ENCODE data around the gene CETN1.

GRCh38 chr18:579238-579637 is 942 bp upstream of the CETN1 start:
- TF ChIP-seq, protein P1, sequence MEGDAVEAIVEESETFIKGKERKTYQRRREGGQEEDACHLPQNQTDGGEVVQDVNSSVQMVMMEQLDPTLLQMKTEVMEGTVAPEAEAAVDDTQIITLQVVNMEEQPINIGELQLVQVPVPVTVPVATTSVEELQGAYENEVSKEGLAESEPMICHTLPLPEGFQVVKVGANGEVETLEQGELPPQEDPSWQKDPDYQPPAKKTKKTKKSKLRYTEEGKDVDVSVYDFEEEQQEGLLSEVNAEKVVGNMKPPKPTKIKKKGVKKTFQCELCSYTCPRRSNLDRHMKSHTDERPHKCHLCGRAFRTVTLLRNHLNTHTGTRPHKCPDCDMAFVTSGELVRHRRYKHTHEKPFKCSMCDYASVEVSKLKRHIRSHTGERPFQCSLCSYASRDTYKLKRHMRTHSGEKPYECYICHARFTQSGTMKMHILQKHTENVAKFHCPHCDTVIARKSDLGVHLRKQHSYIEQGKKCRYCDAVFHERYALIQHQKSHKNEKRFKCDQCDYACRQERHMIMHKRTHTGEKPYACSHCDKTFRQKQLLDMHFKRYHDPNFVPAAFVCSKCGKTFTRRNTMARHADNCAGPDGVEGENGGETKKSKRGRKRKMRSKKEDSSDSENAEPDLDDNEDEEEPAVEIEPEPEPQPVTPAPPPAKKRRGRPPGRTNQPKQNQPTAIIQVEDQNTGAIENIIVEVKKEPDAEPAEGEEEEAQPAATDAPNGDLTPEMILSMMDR (IDR thresholded peaks at IDR 0.05; ENCODE audit: low read depth, low read length): no peak
- TF ChIP-seq POLR2A (IDR thresholded peaks at IDR 0.05; ENCODE audit: extremely low read depth, insufficient read length): no peak
- TF ChIP-seq, protein P2, sequence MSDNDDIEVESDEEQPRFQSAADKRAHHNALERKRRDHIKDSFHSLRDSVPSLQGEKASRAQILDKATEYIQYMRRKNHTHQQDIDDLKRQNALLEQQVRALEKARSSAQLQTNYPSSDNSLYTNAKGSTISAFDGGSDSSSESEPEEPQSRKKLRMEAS (IDR thresholded peaks at IDR 0.05; ENCODE audit: low read depth, low read length): no peak
- no peak for TF ChIP-seq MYC (IDR thresholded peaks at IDR 0.05; ENCODE audit: low read depth, low read length)
